ENCODE data around the gene CHCHD3.
A peak's percentile ranks its signal among the peaks of the same experiment; 100 is the strongest.
"Not testable (repeated sequence)": the region's sequence is repeated elsewhere in the genome, so short reads cannot be mapped to it uniquely, and the experiment has no call there.

The CHCHD3 gene

GRCh38 chr7:132934017-132934416 is 147.9 kb downstream of the CHCHD3 start:
- H3K4me3 ChIP-seq (ENCODE audit: low read depth, low read length) = no peak overlapping the region
- TF ChIP-seq CTCF (IDR thresholded peaks at IDR 0.05; ENCODE audit: control insufficient read depth, extremely low read depth, insufficient read depth) = no peak
- no peak for DNase-seq (ENCODE audit: low read depth)

GRCh38 chr7:132933072-132933458 is 148.8 kb downstream of the CHCHD3 start:
- DNase-seq (ENCODE audit: low read depth) = no peak
- H3K4me3 ChIP-seq (ENCODE audit: low read depth, low read length) = no peak overlapping the region
- no peak for TF ChIP-seq CTCF (IDR thresholded peaks at IDR 0.05; ENCODE audit: control insufficient read depth, extremely low read depth, insufficient read depth)

GRCh38 chr7:132932296-132933071 is 149.4 kb downstream of the CHCHD3 start:
- no peak overlapping the region for H3K4me3 ChIP-seq (ENCODE audit: low read depth, low read length)
- TF ChIP-seq CTCF (IDR thresholded peaks at IDR 0.05; ENCODE audit: control insufficient read depth, extremely low read depth, insufficient read depth) = no peak
- no peak for DNase-seq (ENCODE audit: low read depth)

- no peak overlapping the region for H3K4me3 ChIP-seq (ENCODE audit: low read depth, low read length)
- no peak for DNase-seq (ENCODE audit: low read depth)
- TF ChIP-seq CTCF (IDR thresholded peaks at IDR 0.05; ENCODE audit: control insufficient read depth, extremely low read depth, insufficient read depth) = peak; percentile 61
Observed at GRCh38 chr7:132930881-132931280, 151.0 kb downstream of the CHCHD3 start.

- DNase-seq (ENCODE audit: low read depth); H3K4me3 ChIP-seq (ENCODE audit: low read depth, low read length): not testable (repeated sequence)
Observed at GRCh38 chr7:132929944-132930343, 151.9 kb downstream of the CHCHD3 start.

- no peak overlapping the region for H3K4me3 ChIP-seq (ENCODE audit: low read depth, low read length)
- no peak for TF ChIP-seq CTCF (IDR thresholded peaks at IDR 0.05; ENCODE audit: control insufficient read depth, extremely low read depth, insufficient read depth)
- DNase-seq (ENCODE audit: low read depth) = no peak
Observed at GRCh38 chr7:132919771-132920170, 162.1 kb downstream of the CHCHD3 start.

- no peak for DNase-seq (ENCODE audit: low read depth)
- no peak for TF ChIP-seq CTCF (IDR thresholded peaks at IDR 0.05; ENCODE audit: control insufficient read depth, extremely low read depth, insufficient read depth)
- no peak overlapping the region for H3K4me3 ChIP-seq (ENCODE audit: low read depth, low read length)
Observed at GRCh38 chr7:132915647-132916046, 166.2 kb downstream of the CHCHD3 start.

Data from LNCaP clone FGC (cell line).